HG03097 (cell line): ENCODE measurements around the gene SSPN.
"Not testable (repeated sequence)": the region's sequence is repeated elsewhere in the genome, so short reads cannot be mapped to it uniquely, and the experiment has no call there.

ENCODE experiments used
- ATAC-seq: cut with Tn5 transposase; IDR thresholded peaks from one replicate; pipeline ENCODE4 v1.9.1; 2021; ENCODE audit not compliant: unreplicated experiment, low FRiP score

The SSPN gene

DNA sequence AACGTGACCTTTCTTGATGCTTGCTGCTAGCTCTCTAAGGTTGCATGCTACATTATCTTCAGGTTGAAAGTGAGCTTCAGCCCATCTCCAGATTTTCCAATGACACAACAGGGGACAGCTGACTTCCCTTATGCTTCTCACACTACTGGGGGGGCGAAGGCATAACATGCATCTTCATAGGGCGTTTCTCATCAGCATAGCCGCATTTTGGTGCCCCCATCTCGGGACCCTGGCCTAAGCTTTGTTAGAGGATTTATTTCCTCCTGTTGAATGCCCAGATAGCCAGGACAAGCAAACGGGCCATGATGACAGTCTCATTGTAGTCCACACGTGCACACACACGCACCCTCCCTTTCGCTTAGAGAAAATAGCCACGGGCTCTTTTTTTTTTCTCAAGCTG lies 30.7 kb downstream of the SSPN start:
- no peak for ATAC-seq

DNA sequence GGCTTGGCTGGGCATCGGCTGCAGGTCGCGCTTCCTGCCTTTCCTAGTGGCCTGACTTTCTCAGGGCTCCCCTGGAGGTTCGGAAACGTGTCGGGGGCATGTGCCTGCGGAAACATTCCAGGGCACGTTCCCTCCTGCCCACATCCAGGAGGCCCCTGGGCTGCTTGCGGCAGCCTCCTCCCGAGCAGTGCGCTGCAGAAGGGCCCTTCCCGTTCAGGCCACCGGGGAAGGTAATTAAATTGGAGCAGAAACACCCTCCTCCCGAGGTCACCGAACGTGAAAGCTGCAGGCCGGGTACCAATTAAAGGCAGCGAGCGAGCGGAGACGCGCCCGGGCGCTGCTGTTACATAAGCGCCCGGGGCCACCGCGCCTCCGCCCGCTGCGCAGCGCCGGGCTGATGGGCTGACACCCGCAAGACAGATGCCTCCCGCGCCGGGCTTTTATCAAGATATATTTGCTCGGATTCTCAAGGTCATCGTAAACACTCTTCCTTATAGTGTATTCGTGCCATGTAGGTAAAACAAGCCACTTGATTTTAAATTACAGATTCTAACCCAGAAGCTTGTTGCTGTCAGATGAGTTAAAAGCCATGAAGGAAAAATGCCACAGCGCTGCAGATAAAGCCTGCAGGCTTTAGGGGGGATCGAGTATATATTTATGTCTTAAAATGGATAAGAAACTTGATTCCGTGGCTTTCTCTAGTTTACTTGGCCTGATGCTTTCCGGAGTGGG lies 31.4 kb downstream of the SSPN start:
- ATAC-seq = no peak

DNA sequence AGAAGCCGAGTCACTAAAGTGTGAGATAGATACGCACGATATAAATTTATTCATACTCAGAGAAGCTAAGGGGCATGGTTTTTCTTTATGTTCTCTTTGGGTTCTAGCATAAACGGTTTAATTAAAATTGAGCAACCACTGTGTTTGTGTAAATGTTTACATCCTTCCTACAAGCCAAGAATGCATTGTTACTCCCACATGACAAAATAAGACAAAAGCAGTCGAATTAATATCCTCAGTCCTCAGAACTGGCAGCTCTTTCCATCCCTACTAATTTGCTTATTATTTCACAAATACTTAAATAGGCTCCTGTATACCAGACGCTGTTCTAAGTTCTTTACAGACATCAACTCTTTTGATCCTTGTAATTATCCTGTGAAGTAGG lies 32.0 kb downstream of the SSPN start:
- no peak for ATAC-seq

DNA sequence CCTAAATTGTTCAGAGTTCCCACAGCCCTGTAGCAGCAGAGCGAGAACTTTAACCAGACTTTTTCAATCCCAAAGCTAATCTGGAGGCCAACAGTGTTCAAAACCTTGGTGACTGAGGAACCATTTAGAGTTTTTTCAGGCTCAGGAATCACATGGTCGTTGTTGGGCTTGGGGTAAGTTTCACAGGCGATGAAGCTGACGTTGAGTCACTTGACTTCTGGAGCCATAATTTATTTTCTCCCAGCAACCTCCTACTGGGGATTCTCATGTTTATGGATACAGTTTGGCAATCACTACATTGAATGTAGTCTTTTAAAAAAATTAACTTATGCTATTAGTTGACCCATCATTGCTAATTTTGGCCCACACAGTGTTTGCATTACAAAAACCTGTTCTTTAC lies 34.5 kb downstream of the SSPN start:
- no peak for ATAC-seq

DNA sequence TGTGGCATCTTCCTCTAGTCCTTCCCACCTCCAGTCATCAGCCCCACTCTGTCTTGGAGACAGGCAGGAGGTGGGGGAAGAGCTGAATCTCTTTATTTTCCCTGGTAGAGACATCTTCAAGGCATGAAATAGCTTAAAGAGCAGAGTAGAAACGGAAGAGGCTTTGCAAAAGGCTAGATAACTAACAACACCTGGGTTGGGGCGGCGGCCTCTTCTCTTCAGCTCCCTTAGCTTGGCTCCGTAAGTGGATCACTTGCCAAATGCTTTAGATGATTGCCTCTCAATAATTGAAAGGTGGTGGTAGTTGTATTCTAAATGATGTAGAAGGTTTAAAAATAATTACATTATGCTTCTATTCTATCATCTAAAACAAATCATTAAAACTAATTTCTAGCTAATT lies 36.1 kb downstream of the SSPN start:
- no peak for ATAC-seq

DNA sequence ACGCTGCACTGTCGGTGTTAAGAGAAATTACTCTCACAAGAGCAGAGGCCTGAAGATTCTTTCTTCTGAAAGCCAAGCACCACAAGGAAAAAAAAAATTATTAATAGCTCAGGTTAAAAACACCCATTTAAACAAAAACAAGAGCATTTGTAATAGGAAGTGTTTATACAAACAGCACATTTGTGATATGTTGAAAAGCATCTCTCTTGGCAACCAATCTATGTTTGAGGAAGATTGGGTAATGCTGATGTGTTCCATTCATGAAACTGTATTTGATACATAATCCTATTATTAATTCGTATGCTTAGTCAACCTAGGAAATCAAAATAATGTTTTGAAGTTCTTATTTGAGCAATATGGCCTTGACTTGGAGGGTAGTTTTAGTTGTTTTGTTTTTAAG lies 36.5 kb downstream of the SSPN start:
- no peak for ATAC-seq

DNA sequence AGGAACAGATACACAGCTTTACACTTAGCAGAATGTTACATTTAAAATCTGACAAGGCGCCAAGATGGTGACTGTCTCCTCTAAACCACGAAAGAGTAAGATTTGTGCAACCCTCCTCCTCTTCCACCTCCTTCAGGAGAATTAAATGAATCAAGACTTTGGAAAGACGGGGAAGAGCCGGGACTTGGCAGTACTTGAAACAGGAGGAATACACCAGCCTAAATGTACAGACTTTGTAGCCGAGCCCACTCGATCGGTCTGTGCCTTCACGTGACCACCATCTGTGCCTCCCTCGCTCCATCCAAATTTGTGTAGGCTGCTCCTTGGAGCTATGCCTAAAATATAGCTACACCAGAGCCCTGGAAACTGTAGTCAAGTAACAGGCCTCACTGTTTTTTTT lies 38.3 kb downstream of the SSPN start:
- no peak for ATAC-seq

DNA sequence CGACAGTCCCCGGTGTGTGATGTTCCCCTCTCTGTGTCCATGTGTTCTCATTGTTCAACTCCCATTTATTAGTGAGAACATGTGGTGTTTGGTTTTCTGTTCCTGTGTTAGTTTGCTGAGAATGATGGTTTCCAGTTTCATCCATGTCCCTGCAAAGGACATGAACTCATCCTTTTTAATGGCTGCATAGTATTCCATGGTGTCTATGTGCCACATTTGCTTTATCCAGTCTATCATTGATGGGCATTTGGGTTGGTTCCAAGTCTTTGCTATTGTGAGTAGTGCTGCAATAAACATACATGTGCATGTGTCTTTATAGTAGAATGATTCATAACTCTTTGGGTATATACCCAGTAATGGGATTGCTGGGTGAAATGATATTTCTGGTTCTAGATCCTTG lies 40.1 kb downstream of the SSPN start:
- not testable (repeated sequence) for ATAC-seq

DNA sequence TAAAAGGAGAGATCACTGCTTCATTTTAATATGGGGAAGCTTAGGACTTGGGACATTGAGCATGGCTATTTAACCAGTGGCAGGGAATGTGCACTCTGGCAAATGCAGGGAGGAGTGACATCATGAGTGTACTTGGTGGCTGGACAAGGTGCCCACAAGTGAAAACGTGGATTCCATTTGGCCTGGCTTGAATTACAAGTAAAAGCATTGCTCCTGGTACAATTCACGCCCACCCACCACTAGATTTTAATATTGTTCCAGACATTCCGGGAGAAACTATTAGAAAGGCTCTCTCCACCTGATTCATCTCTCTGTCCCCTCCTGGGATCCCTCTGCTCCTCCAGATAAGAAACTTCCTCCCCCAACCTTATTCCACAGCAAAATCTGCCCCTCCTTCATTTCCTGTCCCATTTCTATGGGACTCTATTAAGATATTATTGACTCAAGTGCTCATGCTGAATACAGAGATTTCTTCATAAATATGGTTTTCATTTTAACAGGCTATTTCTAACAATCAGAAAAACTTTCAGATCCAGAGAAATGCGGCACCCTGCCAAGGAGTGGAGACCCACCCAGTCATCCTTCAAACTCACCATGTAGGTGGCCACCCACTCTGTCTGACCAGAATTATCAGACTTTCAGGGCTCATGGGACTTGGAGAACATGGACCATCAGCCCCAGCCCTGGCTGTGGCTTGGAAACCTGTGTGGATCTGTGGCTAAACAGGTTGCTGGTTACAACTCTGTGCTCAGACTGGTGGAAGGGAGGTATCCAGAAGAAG lies 43.2 kb downstream of the SSPN start:
- no peak for ATAC-seq

DNA sequence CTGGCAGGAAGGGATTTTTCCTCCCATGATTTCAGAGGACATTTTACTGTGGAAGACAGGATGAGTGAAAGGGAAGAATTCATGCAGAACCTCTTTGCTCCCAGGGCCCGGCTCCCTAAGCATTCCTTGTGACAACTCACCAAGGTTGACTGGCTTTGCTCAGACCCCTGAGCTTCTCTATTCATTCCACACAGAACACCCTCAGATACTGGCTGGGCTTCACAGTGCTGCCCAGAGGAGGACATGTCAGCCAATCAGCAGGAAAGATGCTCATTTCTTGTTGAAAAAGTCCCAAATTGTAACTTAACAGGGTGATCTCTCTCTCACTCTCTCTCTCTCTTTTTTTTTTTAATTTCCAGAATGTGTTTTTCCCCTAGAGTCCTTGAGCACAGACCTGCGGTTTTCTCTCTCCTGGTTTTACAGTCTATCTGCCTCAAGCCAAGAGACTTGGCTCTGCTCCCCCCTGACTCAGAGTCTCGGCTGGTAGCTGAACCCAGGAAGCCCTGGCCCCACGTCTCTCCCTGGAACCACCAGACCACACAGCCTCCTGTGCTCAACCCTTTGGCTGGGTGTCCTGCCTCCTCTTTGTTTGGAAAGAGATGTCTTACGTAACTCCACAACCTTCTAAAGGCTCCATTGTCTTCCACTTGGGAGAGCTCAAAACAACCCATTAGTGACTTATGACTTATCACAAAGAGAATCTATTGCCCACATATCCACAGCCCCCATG lies 43.9 kb downstream of the SSPN start:
- no peak for ATAC-seq

DNA sequence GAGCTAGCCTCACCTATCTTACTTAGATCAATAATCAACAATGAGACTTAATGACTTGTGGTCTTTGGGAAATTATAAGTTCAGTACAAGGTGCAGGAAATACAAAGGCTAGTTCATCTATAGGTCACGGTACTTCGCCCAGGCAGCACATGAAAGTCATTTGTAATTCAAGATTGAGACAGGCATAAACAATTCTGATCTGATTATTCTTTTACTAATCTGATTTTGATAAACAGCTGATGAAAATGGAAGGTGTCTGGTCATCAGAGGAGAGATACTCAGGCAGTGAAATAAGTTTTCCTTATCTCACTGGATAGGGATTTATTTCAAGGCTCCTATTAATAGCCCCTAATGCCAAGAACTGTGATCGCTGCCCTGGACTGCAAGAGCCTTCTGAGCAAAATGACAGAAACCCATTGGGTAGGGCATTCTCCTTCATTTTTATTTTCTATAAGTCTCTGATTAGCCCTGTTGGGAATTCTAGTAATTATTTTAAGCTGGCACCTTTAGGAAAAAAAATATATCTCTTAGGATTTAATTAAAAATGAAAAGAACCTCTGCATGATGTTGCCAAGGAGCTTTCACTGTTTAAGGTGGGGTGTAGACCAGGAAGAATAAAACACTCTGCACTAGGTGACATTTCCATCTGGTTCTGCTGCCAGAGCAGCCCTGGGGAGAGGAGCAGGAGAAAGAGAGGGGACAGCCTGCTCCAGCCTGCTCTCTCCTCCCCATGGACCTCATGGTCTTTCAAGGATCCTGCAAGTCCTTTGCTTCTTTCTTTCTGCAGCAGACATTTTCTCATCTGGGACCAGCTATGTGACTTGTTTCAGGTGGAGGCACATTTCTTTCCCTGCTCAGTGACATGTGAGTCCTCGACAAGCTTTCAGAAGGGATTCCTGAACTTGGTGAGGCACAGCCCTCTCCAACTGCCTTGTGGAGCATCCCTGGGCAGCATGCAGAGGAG lies 44.8 kb downstream of the SSPN start:
- ATAC-seq = no peak

DNA sequence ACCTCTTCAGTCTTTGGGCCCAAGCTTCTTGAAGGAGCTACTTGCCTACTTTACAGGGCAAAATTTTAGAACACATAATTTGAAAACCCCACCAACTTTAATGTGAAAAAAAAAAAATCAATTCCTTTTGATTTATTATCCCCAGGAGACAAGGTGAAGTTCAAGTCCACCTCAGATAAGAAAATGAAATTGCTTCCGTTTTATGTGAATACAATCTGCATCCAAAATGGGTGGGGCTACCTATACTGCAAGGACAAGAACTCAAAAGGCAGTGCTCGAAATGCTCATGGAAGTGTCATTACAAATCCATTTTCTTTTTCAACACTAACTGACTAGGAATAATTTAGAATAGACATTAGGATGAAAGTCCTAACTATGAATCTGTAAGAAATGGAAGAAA lies 45.7 kb downstream of the SSPN start:
- no peak for ATAC-seq

DNA sequence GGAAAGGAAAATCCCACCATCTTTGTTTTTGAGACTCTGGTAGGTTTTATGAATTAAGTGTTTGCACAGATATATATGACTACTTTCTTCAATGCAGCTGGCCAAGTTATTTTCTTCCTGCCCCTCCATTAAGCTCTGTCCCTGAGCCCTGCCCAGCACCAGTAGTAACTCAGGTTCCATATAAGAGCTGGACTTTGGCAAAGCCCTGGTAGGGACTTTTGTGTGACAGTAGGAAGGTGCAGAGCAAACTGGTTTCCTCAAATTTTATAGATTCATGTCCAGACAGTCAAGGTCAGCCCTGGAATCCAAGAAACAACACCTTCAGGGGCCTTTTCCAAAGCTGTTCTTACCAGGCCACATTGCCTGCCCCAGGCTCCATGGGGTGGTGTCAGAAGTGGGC lies 47.3 kb downstream of the SSPN start:
- no peak for ATAC-seq

DNA sequence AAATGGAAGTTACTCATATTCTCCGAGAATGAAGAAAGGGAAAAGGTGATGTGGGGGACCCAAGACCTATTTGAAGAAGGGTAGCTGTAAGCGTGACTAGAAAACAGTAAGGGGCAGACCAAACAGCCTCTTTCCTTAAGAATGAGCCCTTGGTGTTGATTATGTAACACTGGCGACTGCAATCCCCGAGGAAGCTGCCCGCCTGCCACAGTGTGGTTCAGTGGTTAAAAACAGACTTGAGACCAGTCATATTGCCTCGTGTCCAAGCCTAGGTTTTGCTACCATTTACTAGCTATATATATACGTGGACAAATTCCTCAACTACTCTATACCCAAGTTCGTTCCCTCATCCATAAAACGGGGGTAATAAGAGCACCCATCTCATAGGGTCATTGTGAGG lies 49.1 kb downstream of the SSPN start:
- no peak for ATAC-seq

DNA sequence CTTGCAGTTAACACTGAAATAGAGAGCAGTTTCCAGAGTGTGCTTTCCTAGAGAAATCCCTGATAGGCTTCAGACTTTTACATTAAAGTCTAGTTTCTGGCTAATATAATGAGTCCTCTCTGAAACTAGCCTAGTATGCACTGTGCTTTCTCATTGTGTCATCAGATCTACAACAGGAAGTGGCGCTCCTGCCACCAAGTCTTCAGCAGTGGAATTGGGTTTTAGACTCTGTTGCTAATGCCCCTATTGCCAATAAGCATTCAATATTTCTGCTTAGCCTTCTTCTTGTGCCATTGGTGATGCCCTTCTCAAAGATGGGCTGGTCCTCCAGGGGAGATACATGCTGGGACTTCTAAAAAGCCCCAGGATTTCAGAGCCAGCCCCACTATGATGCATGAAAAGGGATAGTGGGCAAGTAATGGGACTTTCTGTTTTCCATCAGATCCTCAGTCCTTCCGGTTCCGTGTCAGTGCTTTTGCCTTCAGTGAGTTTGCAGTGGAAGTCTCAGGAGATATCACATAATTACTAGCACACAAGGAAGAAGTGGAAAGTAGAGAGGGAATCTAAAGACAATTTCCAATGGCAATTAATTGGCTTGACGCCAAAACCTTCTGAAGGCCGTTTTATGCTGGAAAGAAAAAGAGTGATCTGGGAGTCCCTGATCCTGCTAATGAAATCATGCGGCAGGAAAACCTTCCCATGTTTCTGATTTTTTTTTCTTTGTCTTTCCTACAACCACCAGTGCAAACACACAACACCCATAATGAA lies 50.0 kb downstream of the SSPN start:
- ATAC-seq = no peak

DNA sequence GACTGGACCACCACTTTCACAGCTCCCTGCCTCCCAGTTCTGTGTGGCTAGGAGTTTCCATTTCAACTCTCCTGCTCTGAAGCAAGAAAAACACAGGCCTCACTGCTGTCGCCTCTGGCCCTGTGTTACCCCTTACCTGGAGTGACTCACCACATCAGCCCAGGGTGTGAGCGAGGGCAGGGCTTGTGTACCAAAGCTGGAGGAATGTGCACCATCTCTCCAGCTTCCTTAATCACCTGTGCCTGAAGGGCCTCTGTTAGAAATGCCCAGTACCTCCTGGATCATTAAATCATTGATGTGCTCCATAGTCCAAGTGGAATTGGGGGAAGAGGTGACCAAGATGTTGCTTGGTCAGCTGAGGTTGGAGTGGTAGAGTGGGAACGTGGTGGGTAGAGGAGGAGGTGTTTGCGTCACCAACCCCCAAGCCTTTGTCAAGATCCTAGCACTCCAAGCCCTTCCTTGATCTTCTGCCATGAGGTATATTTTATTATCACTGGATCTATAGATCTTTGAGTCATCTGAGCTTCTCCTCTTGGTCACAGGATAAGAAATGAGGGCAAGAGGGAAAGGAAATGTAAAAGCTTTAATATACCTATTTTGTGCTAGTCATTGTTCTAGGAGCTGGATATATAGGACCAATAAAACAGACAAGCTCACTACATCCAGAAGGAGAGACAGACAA lies 51.3 kb downstream of the SSPN start:
- ATAC-seq = no peak

DNA sequence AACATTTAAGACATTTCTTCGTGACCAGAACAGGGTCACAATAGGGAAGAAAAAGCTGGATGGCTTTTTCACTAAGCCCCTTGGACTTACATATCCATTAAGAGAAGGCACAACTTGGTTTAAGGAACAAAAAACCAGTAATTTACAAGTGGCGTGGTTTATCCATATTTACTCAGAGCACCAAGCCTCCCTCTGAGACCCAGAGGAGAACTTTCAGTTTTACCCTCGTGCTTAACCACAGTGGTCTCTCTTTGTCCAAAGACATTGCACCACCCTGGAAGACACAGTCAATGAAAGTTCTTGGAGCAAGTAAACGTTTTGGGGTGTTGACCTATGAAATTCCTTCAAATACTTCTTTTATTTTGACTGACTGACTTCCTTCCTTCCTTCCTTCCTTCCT lies 52.5 kb downstream of the SSPN start:
- no peak for ATAC-seq

DNA sequence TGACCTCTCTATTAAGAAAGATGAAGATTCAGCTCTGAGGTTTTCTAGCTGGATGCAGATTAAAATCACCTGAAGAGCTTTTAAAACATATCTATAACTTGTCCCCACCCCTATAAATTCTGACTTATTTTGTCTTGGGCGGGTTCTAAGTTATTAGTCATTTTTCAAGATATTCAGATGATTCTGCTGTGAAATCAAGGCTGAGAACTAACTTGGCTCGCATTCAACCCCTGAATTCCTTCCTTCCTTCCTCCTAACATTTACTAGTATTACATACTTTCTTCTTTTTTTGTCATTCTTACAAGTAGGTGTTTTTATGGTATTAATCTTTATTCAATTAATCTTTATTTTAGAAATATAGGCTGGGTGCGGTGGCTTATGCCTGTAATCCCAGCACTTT lies 55.4 kb downstream of the SSPN start:
- no peak for ATAC-seq

DNA sequence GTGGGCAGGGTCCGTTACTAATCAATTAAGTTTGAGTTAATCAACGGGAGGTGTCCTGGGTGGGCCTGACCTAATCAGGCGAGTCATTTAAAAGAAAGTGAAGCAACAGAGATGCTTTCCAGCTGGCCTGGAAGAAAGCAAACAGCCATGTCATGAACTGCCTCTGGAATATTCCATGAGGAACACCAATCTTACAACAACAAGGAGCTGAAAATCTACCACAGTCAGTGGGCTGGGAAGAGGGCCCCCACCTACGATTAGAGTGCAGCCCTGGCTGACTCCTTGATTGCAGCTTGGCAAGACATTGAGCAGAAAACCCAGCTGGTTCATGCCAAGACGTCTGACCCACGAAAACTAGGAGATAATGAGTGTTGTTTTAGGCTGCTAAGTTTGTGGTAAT lies 56.2 kb downstream of the SSPN start:
- no peak for ATAC-seq
